OCI-LY1 (cell line): Measurements from ENCODE around the gene MDC1.

Source experiments
- EZH2 ChIP-seq: fragments of 200-600 bp; sonication (generic), shearing (Covaris generic); IDR thresholded peaks from 2 replicates; pipeline ENCODE4 v1.8.0; 2017; ENCODE audit warnings: borderline replicate concordance, mixed run types, mild to moderate bottlenecking, antibody characterized with exemption, low read length, moderate library complexity, mixed read lengths
- TF ChIP-seq, protein P1 (sequence below): fragments of 200-600 bp; sonication (generic), shearing (Covaris generic); IDR thresholded peaks from 2 replicates; pipeline ENCODE4 v1.5.1; 2017; ENCODE audit warnings: mild to moderate bottlenecking, antibody characterized with exemption, low read length, moderate library complexity, mixed read lengths

DNA sequence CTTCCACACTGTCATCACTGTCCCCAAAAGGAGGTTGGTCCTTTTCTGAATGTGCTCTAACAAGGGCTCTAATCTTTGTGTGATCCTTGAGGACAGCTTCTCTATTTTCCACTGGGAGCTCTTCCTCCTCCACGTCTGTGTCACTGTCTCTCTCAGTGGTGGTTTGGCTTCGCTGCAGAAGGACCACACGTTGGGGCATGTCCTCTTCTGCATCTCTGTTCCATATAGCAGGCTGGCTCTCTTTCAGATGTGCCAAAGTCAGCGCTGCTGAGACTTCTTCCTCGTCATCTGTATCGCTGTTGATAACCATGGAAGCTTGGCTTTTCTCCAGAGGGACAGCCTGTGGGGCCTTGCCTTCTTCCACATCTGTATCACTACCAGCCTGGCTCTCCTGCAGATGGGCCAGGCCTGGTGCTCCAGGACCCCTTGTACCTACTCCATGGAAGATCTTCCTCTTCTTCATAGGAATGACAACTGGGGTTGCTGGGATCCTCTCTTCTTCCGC, 4.6 kb downstream of the MDC1 start:
- TF ChIP-seq, protein P1, sequence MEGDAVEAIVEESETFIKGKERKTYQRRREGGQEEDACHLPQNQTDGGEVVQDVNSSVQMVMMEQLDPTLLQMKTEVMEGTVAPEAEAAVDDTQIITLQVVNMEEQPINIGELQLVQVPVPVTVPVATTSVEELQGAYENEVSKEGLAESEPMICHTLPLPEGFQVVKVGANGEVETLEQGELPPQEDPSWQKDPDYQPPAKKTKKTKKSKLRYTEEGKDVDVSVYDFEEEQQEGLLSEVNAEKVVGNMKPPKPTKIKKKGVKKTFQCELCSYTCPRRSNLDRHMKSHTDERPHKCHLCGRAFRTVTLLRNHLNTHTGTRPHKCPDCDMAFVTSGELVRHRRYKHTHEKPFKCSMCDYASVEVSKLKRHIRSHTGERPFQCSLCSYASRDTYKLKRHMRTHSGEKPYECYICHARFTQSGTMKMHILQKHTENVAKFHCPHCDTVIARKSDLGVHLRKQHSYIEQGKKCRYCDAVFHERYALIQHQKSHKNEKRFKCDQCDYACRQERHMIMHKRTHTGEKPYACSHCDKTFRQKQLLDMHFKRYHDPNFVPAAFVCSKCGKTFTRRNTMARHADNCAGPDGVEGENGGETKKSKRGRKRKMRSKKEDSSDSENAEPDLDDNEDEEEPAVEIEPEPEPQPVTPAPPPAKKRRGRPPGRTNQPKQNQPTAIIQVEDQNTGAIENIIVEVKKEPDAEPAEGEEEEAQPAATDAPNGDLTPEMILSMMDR: no peak
- no peak for TF ChIP-seq EZH2
